Embryonic facial prominence (tissue), 1 donor: ENCODE results near the gene NDST1.
A peak's percentile ranks its signal among the peaks of the same experiment; 100 is the strongest.

Experiments used
- DNase-seq: peaks from one replicate; pipeline ENCODE4 v3.0.0-alpha.2; 2016; ENCODE audit errors: extremely low spot score

NDST1 gene

DNA sequence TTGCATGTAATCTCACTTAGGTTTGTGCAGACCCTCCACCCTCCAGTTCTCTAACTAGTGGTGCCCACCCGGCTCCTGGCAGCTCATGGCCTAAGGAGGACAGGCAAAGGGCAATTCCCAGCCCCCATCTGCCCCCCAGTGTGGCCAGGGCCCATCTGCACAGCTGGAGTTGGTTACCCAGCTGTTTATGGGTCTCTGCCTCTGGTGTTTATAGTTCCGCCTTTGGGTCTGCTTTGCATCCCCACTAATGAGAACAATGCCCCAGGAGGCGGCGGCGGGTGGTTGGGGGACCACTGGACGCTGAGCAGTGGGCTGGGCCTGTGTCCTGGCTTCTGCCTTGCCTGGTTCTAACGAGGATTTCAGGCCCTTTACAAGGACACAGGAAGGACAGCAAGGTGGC is 62.4 kb downstream of the NDST1 start:
- DNase-seq = no peak

- DNase-seq = no peak
Measured at GRCh38 chr5:150571836-150572235, 63.9 kb downstream of the NDST1 start.

GRCh38 chr5:150573216-150573615 is 65.3 kb downstream of the NDST1 start:
- DNase-seq = no peak

DNA sequence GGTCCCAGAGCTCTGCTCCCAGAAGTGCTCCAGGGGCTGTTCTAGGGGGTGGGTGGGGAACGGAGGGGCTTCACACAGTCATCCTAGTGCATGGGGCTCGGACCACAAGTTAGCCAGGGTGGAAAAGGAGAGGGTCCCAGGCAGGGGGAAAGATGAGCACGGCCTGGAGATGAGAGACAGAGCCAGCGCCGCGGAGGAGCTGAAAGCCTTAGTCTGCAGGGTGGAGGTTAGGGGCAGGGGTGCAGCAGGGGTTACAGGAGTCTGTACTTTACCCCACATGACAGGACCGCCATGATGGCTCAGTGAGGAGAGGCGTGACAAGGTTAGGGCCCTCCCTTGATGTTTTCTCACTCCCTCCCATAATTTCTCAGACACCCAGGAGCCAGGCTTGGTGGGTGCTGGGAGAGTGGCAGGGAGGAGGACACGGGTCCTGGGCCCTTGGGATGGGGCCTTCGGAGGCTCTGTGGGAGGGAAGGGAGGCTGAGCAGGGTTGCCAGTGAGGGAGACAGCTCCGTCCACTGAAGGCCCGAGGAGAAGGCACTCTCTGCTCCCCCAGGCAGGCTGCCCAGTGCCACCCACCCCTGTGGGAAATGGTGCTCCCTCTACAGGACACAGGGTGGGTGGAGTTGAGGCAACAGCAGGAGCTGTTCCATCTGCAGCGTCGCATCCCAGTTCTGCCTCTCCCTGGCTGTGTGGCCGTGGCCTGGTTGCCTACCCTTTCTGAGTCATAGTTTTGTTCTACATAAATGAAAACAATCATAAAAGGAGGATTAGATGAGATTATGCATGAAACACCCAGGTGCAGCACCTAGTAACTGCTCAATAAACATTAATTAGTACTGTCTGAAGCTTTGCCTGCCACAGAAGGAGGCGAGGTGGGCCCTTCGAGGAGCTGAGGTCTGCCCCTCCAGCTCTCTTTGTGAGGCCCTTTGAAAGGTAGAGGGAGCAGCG is 66.2 kb downstream of the NDST1 start:
- no peak for DNase-seq

DNA sequence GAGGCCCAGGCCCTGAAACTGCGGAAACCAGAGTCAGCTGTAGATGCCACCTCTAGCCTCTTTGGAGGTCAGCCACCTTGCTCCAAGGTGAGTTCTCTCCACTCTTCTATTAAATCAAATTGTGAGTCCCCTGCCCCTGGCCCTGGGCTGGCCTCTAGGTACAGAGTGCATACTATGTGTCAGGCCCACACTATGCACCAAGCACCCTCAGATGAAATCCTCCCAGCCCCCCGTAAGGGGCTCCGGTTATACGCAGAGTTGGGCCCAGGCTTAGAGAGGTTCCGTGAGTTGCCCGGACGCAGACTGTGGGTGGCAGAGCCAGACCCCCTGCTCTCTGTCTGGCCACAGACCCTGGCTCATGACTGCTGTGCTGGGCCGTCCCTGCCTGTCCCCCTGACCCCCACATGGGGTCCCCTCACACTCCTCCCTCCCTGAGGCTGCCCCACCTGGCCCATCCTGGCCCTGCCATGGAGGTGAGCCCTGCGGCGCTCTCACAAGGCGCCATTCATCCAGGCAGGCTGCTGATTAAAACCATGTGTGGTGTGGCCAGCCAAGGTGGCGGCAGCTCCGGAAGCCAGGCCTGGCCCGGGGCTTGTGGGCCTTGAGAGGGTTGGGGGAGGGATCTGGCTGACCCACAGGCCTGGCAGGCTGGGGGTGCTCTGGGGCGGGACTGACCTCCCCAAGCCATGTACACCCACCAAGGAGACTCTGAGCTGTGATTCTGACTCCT is 67.1 kb downstream of the NDST1 start:
- no peak for DNase-seq

DNA sequence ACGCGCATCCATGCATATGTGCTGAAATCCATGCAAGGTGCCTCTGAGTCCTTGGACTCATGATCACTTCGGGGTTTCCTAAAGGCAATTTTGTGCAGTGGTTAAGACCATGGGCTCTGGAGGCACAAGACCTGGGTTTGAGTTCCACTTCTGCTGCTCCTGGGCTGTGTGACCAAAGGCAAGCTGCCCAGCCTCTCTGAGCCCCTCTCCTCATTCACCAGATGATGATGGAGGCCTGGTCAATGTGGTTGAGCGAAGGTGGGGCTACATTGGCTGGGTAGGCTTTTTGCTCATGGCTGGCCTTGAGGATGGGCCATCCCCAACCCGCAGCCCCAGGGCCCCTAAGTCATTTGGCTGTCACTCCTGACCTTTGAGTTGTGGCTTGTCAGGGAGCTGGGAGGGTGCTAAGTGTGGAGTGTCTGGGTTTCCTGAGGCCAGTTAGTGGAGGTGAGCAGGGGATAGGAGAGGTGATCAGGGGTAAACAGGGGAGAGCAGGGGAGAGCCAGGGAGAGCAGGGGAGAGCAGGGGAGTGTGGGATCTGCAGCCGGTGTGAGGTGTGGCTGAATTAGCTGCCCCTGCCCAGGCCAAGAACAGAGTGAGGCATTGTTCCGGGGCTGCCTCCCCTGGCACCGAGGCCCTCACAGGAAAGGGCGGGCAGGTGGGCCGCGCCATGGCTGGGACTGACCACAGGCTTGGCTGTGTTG is 68.0 kb downstream of the NDST1 start:
- no peak for DNase-seq

DNA sequence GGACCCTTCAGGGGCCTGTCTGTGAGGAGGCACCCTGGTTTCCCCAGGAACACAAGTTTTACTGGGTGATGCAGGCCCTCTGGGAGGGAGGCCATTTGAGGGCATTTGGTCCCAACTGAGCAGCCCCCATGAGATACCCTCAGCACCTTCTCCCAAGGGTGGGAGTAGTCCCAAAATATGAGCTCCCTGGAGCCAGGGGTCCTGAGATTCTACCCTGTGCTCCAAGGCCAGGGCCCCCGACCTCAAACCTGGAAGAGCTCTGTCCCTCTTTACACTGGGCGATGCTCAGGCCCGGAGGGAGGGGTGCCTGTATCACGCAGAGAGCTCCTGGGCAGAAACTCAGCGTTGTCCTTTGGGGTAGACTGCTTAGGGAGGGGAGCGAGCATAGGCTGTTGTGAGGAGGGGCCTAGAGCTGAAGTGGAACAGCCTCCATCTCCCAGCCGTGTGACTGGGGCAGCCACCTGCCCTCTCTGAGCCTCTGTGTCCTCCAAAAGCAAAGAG is 68.6 kb downstream of the NDST1 start:
- DNase-seq = no peak

DNA sequence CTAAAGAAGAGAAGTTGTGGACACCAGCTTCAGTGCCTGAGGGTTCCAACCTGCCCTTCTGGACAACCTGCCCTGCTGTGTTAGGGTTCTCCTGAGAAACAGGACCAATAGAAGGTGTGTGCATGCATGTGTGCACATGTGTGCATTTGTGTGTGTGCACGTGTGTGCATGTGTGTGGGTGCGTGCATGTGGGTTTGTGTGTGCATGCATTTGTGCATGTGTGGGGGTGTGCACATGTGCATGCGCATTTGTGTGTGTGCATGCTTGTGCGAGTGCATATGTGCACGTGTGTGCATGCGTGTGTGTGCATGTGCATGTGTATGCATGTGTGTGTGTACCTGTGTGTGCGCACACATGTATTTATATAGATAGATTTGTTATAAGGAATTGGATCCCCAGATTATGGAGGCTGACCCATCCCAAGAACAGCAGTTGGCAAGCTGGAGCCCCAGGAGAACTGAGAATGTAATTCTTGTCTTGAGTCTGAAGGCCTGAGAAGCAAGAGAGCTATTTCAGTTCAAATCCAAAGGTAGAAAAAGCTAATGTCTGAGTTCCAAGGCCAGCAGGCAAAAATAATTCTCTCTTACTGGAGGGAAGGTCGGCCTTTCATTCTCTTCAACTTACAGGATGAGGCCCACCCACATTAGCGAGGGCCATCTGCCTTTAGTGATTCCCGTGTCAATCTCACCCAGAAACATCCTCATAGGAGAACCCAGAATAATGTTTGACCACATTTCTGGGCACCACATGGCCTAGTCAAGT is 69.6 kb downstream of the NDST1 start:
- DNase-seq = no peak

DNA sequence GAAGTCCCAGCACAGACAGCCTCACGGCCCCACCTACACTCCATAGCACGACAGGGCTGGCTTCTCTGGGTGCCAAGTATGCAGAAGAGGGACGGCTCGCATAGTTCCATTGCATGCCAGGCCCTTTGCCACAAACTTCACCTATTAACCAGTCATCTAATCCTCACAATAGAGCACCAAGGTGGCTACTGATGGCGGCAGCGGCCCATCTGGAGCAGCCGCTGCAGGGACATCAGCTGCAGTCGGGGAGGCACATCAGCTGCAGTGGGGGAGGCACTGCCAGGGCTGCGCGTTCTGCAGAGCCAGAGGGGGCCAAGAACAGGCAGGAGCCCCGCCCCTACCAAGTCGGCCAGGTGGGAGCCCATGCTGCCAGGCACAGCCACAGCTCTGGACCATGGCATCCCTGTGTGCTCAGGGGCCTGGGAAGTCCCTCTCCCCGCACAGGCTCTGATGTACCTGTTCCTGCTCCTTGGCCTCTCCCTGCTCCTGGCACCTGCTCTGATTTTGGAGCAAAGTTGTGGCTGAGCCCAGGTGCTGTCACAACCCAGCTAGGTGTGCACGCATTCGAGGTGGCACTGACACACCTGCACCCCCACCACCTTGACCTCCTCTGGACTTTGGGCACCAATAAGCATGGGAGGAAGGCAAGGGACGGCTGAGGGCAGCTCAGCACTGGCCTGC is 71.0 kb downstream of the NDST1 start:
- no peak for DNase-seq

DNA sequence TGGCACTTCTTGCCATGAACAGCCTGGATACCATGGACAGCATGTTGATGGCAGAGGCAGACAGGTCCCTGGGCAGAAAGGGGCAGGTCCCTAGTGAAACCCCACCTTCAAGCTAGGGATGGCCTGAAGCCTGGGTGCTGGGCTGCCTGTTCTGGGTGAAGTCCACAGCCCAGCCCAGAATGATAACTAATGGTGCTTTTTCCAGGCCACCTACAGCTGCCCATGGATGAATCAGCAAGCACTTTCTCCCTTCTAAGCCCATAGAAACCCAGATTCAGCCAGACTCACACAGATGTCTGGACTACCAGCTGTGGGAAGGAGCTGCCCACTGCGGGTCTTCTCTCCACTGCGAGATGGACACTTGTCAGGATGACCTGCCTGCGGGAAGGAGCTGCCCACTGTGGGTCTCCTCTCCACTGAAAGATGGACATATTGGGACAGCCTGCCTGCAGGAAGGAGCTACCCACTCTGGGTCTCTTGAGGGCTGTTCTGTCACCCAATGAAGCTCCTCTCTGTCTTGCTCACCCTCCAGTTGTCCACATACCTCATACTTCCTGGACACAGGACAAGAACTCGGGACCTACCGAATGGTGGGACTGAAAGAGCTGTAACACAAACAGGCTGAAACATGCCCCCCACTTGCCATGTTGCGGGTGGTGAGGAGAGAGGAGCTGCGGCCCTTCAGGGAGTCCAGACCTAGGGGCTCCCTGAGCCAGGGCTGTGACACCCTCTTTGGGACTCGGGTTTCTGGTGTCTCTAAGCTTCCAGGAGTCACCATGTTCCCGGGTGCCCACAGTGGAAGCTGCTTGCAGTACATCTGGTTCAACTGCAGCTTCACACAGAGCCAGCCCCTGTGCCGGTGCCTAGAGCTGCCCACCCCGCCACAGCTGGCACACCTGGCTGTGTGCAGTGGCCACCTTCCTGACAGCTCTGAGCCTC is 71.8 kb downstream of the NDST1 start:
- DNase-seq = no peak

- no peak for DNase-seq
Measured at GRCh38 chr5:150580917-150581316, 73.0 kb downstream of the NDST1 start.

GRCh38 chr5:150582241-150583109 is 74.5 kb downstream of the NDST1 start:
- DNase-seq = peak; percentile 76

- no peak for DNase-seq
Measured at GRCh38 chr5:150583541-150584225, 75.8 kb downstream of the NDST1 start.

- DNase-seq = no peak
Measured at GRCh38 chr5:150584556-150585335, 76.8 kb downstream of the NDST1 start.

GRCh38 chr5:150585781-150586341 is 77.9 kb downstream of the NDST1 start:
- DNase-seq = no peak

GRCh38 chr5:150587016-150587415 is 79.1 kb downstream of the NDST1 start:
- DNase-seq = no peak
